HG03159 (cell line): ENCODE data around the gene MYL3.
A peak's percentile ranks its signal among the peaks of the same experiment; 100 is the strongest.
"Not testable (repeated sequence)": the region's sequence is repeated elsewhere in the genome, so short reads cannot be mapped to it uniquely, and the experiment has no call there.

Experiments
- ATAC-seq: cut with Tn5 transposase; IDR thresholded peaks from one replicate; pipeline ENCODE4 v1.9.1; 2021; ENCODE audit warnings: mild to moderate bottlenecking, moderate library complexity; ENCODE audit not compliant: unreplicated experiment

The MYL3 gene

GRCh38 chr3:46863261-46863782 lies at the start of gene MYL3:
Gene MYL3 (minus strand): TSS chr3:46863444. CDS start chr3:46863390, 54 bp downstream.
- ATAC-seq = no peak

GRCh38 chr3:46912986-46913385 lies 49.7 kb upstream of the MYL3 start:
- no peak for ATAC-seq

DNA sequence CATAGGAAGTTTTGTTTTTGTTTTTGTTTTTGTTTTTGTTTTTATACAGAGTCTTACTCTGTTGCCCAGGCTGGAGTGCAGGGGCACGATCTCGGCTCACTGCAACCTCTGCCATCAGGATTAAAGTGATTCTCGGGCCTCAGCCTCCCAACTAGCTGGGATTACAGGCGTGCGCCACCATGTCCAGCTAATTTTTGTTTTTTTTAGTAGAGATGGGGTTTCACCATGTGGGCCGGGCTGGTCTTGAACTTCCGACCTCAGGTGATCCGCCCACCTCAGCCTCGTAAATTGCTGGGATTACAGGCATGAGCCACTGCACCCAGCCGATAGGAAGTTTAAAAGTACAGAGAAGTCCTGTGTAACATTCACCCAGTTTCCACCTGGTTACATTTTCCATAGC lies 47.7 kb upstream of the MYL3 start:
- ATAC-seq = not testable (repeated sequence)

GRCh38 chr3:46910166-46910760 lies 47.0 kb upstream of the MYL3 start:
- no peak for ATAC-seq

DNA sequence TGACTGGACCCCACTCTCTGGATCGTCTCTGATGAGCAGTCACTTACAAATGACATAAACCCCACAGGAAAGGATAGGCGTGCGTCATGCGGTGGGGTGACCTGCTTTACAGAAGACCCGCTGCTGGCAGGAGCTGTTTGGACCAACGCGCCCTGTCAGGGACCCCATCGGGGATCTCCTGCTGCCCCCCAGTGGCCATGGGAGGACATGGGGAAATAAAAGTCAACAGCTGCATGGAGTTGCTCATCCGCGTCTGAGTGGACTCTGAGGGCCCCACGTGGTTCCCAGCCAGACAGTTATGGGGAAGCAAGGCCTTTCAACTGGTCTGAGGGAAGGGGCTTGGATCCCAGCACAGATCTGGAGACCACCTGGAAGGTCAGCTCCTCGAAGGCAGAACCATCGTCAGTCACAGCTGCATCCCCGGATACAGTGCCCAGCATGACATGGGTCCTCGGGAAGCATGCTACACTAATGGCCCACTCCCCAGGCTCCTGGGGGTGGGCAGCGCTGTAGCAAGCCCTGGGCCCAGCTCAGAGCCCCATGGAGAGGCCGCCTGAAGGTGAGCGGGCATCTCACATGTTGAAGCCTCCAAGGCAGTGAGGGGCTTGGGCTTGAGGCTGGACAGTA lies 46.4 kb upstream of the MYL3 start:
- peak; percentile 47 for ATAC-seq

DNA sequence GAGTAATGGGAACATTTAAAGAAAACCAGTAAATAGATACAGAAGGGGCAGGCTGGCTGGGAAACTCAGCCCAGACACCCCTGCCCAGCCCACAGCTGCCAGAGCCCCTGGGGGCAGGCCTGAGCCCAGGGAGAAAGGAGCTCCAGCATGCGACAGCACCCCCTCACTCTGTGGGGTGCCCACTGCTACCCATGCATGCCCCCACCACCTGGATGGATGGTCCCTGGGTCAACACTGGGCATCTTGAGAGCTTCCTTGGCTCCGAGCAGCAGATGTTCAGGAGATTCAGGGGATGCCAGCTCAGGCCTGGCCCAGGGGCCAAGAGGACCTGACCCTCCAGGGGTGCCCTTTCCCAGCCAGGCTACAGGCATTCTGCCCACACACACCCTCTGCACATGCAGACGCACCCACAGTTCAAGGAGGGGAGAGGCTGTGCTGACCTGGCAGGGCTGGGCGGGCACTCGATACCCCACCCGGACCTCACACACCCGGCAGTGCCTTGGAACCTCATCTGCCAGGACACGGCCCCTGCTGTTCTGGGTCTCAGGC lies 45.8 kb upstream of the MYL3 start:
- no peak for ATAC-seq

DNA sequence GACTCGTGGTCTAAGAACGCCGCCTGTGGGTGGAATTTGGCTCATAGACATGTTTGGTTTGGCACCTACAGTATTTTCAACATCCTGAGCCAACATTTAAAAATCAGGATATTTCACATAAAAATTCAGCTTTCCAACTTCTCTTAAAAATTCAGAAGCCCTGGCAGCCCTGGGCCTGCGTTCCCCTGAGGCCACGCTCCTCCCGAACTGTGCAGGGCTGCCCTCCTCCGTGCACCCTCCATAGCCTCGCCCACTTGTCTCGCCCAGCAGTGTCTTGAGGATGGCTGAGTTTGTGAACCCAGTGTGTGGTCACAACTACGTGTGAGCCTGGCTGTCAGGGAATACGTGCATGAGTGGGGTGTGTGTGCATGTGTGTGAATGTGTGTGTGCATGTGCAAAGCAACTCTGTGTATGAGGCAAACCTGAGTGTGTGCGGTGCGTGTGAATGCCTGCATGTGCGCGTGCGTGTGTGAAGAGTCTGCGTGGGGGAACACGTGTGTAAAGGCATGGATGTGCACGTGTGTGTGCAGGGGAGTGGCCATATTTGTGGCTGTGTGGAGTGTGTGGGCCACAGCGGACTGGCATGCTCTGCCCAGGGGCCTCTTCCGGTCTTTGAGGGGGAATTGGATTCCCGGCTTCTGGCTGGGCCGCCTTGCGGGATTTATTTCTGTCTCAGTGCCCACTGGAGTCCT lies 45.2 kb upstream of the MYL3 start:
- ATAC-seq = no peak

DNA sequence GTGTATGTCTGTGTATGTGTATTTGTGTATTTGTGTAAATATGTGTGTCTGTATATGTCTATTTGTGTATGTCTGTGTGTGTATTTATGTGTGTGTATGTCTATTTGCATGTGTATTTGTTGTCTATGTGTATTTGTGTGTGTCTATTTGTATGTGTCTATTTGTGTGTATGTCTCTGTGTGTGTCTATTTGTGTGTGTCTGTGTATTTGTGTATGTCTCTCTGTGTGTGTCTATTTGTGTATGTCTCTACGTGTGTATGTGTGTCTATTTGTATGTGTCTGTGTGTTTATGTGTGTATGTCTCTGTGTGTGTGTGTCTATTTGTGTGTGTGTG lies 44.7 kb upstream of the MYL3 start:
- no peak for ATAC-seq

- no peak for ATAC-seq
These were observed 44.0 kb upstream of the MYL3 start for GRCh38 chr3:46907271-46907670.

DNA sequence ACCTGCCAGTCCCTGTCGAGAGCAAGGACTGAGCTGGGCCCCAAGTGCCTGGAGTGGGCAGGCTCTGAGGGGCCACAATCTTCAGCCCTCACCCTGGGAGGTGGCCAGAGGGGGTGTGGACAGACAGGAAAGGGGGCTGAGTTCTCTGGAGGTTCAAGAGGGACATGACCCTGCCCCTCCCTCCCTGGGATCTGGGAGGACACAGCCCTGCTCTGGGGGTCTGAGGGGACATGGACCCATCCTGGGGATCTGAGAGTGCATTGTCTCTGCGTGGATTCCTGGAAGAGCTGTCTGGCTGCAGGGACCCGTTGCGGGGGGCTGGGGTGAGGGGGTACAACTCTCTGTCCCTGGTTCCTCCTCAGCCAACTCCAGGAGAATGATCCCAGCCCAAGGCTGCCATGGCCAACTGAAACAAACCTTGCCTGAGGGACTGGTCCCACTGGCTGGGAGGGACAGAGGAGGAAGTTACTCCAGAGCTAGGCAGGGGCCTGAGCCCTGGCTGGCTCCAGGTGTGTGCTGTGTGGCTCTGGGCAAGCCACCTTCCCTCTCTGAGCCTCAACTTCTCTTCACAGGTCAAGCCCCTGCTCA lies 43.3 kb upstream of the MYL3 start:
- no peak for ATAC-seq

- ATAC-seq = no peak
These were observed 42.6 kb upstream of the MYL3 start for GRCh38 chr3:46905661-46906451.

DNA sequence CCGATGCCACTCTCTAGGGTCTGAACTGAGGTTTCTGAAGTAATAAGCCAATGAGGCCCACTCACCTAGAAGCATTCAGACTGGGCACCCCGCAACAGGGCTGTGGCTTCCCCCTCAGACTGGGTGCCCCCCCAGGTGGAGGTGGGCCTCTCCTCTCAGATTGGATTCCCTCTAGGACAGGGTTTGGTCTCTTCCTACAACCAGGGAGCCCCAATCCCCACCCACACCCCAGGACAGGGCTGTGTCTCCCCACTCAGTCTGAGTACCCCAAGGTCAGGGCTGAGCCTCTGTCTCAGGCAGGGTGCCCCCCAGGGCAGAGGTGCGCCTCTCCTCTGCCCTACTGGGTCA lies 41.9 kb upstream of the MYL3 start:
- no peak for ATAC-seq

GRCh38 chr3:46904303-46905212 lies 41.3 kb upstream of the MYL3 start:
- ATAC-seq = no peak

DNA sequence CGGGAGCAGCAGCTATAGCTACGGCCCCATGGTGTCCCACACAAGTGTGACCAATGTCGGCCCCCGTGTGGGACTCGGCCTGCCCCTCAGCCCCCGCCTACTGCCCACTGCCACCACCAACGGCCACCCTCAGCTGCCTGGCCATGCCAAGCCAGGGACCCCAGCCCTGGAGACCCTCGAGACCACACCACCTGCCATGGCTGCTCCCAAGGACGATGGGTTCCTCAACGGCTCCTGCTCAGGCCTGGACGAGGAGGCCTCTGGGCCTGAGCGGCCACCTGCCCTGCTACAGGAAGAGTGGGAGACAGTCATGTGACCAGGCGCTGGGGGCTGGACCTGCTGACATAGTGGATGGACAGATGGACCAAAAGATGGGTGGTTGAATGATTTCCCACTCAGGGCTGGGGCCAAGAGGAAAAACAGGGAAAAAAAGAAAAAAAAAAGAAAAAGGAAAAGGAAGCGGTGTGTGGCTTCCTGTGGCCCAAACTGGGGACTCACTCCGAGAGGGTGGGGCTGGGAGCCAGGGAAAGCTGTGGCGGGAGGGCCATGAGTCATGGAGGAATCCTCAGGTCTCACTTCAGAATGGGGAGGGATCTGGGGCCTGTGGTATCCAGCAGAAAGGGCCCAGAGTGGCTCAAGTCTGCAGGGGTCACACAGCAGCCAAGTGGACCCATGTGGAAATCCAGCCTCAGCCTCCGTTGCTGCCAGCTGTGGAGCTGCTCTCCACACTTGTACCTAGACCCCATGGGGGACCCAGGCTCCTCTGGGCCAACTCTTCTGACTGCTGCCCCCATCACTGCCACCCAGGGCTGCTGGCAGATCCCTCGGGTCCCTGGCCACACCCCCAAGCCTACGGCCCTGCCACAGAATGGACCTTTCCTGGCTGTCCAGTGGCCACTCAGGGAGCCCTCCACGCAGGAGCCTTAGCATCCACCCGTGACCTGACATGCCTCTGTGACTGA lies 40.4 kb upstream of the MYL3 start:
- ATAC-seq = no peak

DNA sequence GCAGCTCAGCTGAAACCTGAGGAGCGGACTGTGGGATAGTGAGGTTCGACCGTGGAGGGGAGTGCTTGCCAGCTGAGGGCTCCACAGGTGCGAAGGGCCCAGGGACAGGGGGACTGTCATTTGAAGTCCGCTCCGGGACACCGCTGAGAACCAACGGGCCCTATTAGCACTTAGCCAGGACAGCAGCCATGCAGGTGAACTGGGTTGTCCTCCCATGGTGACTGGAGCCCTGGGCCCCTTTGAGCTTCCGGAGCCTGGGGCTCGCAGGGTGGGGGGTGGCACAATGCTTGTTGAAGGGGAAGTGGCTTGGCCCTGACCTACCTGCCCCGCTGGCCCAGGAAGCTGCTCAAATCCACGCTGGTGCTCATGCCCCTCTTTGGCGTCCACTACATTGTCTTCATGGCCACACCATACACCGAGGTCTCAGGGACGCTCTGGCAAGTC lies 39.0 kb upstream of the MYL3 start:
- ATAC-seq = no peak

- ATAC-seq = no peak
These were observed 38.4 kb upstream of the MYL3 start for GRCh38 chr3:46901591-46902187.

DNA sequence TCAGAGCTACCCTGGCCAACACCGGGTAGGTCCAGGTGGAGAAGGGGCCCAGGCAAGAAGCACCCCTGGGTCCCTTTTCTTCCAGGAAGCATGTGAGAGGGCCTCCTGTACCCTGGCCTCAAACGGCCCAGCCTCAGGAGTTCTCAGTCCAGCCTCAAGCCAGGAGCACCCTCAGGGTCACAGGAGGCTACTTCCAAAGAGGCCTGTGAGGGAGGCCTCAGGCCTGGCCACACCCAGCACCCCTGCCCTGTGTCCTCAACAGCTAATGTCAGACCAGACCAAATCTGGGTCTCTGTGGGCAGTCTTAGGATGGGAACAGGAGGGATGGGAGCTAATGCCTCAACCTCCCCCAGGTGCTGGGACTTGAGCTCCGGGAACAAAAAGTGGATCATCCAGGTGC lies 37.8 kb upstream of the MYL3 start:
- ATAC-seq = no peak

DNA sequence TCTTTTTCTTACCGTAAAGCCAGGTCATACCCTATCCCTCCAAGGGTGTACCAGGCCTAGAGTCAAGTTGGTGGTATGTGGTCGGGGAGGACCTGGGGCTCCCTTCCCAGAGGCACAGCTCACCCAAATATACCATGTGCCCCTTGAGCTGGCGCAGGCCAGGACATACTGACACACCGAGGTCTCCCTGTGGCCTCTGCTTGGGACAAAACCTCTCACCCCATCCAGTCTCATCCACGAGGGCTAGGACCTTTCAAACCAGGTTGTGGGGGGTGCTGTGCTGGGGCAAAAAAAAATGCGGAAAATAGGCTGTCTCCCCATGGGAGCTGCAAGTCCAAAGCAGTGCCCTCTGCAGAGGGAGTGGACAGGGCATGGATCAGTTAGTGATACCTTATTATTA lies 37.1 kb upstream of the MYL3 start:
- ATAC-seq = no peak

- ATAC-seq = no peak
These were observed 36.7 kb upstream of the MYL3 start for GRCh38 chr3:46900007-46900292.
